Activated CD4-positive, alpha-beta T cell treated with anti-CD3 and anti-CD28 coated beads, Interleukin-2, amount 10 ng/mL, durations not matched to agents 24 days and 14 days (primary cell): Measurements from ENCODE around the gene PTPN1. TPM values are rescaled to one million over a fixed set of nuclear protein-coding genes. Genes with fewer than 3 reads are reported as not detected.
"Not testable (repeated sequence)": the region's sequence is repeated elsewhere in the genome, so short reads cannot be mapped to it uniquely, and the experiment has no call there.

Source experiments
- DNase-seq: peaks from one replicate; pipeline ENCODE4 v3.0.0; 2022
- H3K27ac Mint-ChIP-seq: one replicate; pipeline ENCODE4 v1.8.0; 2022; ENCODE audit warnings: mild to moderate bottlenecking, mixed read lengths
- H3K27me3 Mint-ChIP-seq: one replicate; pipeline ENCODE4 v1.8.0; 2022; ENCODE audit warnings: mixed read lengths
- H3K36me3 Mint-ChIP-seq: one replicate; pipeline ENCODE4 v1.8.0; 2022; ENCODE audit warnings: low read depth, mild to moderate bottlenecking, mixed read lengths
- H3K4me1 Mint-ChIP-seq: one replicate; pipeline ENCODE4 v1.8.0; 2021; ENCODE audit warnings: mixed read lengths
- H3K4me3 Mint-ChIP-seq: one replicate; pipeline ENCODE4 v1.8.0; 2022; ENCODE audit warnings: mild to moderate bottlenecking, moderate library complexity, mixed read lengths
- H3K9me3 Mint-ChIP-seq: one replicate; pipeline ENCODE4 v1.8.0; 2021; ENCODE audit warnings: mixed read lengths
- intact Hi-C: fragments of 100-400 bp; cut with micrococcal nuclease; formaldehyde crosslinking; loops from one replicate; pipeline ENCODE4 v1.15.1; 2023
- total RNA-seq: library from RNA; stranded (reverse); gene quantifications from 2 replicates; pipeline ENCODE4 v1.2.3, GENCODE V29; 2022

PTPN1 gene
- total RNA-seq, 1 donor from 2014 or later: 62.9 TPM

GRCh38 chr20:50618537-50618936 is 108.4 kb downstream of the PTPN1 start:
- Mint-ChIP-seq H3K4me1 (no peaks in the 10 kb centered on the region), H3K27ac (no peak overlapping the region), H3K36me3 (no peaks in the 10 kb centered on the region), H3K4me3 (no peak overlapping the region), H3K9me3 (peaks cover 3% of the 10 kb centered on the region), H3K27me3 (no peaks in the 10 kb centered on the region)
- intact Hi-C loops: no loop called here
- no peak for DNase-seq

DNA sequence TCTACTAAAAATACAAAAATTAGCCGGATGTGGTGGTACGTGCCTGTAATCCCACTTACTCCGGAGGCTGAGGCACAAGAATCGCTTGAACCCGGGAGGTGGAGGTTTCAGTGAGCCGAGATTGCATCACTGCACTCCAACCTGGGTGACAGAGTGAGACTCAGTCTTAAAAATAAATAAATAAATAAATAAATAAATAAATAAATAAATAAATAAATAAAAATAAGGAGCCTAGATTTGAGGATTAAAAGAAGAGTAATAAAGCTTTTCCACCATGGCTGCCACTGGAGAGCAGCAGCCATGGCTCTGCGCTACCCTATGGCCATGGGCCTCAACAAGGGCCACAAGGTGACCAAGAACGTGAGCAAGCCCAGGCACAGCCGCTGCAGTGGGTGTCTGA is 110.3 kb downstream of the PTPN1 start:
- H3K27ac Mint-ChIP-seq, H3K4me3 Mint-ChIP-seq, H3K4me1 Mint-ChIP-seq, H3K36me3 Mint-ChIP-seq, H3K27me3 Mint-ChIP-seq, intact Hi-C loops, H3K9me3 Mint-ChIP-seq, DNase-seq: not testable (repeated sequence)

DNA sequence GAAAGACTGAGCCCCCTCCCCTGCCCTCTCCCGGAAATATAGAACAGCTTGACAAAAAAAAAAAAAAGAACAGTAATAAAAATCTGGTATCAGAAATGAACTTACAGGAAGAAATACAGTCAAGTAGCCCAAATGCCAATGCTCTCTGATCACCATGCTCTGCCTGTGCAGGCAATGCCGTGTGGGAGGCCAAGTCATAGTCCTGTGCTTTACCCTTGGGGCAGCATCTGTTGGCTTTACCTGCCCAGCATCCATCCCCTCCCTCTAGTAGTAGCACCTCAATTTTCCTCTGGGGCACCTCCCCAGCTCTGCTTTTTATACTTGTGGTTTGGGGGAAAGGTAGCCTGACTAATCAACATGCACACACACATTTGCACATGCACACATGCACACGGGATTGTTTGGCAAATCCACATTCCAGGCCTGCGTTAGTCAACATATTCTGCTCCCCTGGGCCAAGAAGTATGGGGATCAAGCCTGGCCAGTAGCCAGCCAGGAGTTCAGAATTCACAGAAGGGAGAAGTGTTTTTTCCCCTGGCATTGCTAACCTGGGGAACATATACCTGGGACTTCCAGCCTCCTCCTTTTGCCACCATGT is 111.0 kb downstream of the PTPN1 start:
- intact Hi-C loops: no loop called here
- DNase-seq: no peak
- H3K4me1 Mint-ChIP-seq: no peaks in the 10 kb centered on the region
- no peak overlapping the region for H3K27ac Mint-ChIP-seq
- peaks cover 3% of the 10 kb centered on the region for H3K9me3 Mint-ChIP-seq
- H3K4me3 Mint-ChIP-seq: no peak overlapping the region
- H3K36me3 Mint-ChIP-seq: no peaks in the 10 kb centered on the region
- H3K27me3 Mint-ChIP-seq: no peaks in the 10 kb centered on the region

DNA sequence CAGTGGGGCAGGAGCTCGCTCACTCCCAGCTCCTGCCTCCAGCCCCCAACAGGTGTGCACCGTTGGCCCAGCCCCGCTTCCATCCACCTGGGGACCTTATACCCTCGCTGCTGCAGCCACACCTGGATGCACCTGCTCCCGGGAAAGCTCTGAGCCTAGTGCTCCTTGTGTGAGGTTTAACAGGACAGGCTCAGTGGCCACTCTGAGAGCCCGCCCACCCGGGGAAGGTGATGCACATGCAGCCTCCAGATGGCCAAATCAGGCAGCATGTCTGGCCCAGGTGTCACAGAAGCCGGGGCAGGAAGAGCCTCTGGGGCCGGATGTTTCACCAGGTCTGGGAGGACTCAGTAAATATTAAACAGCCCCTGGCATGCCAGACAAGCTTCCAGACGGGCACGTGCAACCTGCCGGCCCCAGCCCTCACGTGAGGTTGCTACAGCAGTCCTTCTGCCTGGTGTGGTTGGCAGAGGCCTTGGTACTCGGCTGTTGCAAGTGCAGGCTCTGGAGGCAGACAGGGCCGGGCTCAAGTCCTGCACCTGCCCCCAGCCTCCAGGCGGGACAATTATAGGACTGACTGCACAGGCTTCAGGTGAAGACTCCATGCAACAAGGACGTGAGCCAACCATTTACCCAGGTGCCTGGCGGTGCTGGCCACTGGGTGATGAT is 114.3 kb downstream of the PTPN1 start:
- no peak for DNase-seq
- intact Hi-C loops: no loop called here
- no peak overlapping the region for H3K27ac Mint-ChIP-seq
- no peaks in the 10 kb centered on the region for H3K36me3 Mint-ChIP-seq
- peaks cover 3% of the 10 kb centered on the region for H3K9me3 Mint-ChIP-seq
- no peaks in the 10 kb centered on the region for H3K27me3 Mint-ChIP-seq
- H3K4me1 Mint-ChIP-seq: no peaks in the 10 kb centered on the region
- no peak overlapping the region for H3K4me3 Mint-ChIP-seq

DNA sequence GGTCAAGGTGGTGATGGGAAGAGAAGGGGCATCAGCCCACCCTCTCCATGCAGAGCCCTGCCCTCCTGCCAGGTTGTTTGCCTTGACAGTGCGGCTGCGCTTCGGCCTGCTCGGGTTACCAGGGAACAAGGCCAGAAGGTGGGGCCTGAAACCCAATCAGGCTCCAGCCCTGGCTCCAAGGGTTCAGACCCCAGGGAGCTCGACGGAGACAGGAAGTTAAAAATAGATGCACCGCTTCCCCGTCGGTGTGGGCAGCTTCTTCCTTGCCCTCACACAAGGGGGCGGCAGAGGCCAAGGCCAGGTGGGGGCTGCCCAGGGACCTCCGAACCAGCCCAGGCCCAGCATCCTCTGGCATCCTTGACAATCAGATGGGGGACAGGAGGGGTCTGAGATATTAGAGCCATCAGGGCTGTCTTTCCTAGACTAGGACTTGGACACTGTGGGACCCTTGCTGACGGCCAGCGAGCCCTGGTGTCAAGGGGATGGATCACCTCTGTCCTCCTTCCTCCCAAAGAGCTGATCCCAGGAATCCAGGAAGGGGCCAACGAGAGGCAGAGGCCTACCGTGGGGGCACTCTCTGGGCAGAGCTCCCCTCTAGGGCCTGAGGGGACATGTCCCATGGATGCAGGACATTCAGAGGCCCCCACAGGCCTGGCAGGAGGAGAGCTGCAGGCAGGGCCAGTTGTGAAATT is 115.9 kb downstream of the PTPN1 start:
- Mint-ChIP-seq H3K27me3 (no peaks in the 10 kb centered on the region), H3K4me3 (no peak overlapping the region), H3K9me3 (no peaks in the 10 kb centered on the region), H3K27ac (no peak overlapping the region), H3K4me1 (no peaks in the 10 kb centered on the region), H3K36me3 (no peaks in the 10 kb centered on the region)
- peak; percentile 65 for DNase-seq
- intact Hi-C loops: no loop called here

DNA sequence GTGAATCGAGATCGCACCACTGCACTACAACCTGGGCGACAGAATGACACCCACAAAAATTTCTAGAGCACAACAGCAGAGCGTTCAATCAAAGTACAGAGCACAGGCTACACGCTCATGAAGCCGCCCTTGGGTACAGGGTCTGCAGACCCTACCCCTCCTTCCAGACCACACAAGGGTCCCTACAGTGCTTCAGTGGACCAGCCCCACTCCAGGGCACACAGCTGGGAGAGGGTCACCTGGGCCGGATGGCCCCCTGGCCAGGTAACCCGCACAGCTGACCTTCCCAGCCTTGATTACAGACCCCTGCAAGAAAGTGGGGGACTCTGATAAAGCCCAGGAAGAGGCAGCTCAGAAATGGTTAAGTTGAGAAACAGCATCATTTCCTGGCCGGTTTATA is 117.6 kb downstream of the PTPN1 start:
- Mint-ChIP-seq H3K9me3 (no peaks in the 10 kb centered on the region), H3K4me3 (no peak overlapping the region), H3K27me3 (no peaks in the 10 kb centered on the region), H3K4me1 (no peaks in the 10 kb centered on the region), H3K27ac (no peak overlapping the region), H3K36me3 (no peaks in the 10 kb centered on the region)
- intact Hi-C loops: no loop called here
- DNase-seq: no peak

DNA sequence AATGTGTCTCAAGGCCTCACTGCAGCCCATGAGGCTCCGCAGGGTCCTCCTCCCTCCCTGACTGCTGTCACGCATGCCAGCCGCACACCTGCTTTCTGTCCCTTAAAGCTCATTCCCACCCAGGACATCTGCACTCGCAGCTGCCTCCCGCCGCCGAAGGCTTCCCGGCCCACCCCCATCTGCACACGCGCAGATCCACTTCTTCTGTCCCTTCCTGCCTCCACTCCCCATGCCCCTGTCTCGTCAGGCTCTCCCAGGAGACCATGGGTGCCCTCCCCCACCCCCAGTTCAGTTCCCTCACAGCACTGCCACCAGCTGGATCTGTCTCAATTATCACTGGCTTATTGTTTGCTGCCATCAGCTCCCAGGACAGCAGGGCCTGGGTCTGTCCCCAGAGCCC is 118.1 kb downstream of the PTPN1 start:
- Mint-ChIP-seq H3K36me3 (no peaks in the 10 kb centered on the region), H3K27me3 (no peaks in the 10 kb centered on the region), H3K4me3 (no peak overlapping the region), H3K4me1 (no peaks in the 10 kb centered on the region), H3K27ac (no peak overlapping the region), H3K9me3 (no peaks in the 10 kb centered on the region)
- DNase-seq: no peak
- intact Hi-C loops: no loop called here

DNA sequence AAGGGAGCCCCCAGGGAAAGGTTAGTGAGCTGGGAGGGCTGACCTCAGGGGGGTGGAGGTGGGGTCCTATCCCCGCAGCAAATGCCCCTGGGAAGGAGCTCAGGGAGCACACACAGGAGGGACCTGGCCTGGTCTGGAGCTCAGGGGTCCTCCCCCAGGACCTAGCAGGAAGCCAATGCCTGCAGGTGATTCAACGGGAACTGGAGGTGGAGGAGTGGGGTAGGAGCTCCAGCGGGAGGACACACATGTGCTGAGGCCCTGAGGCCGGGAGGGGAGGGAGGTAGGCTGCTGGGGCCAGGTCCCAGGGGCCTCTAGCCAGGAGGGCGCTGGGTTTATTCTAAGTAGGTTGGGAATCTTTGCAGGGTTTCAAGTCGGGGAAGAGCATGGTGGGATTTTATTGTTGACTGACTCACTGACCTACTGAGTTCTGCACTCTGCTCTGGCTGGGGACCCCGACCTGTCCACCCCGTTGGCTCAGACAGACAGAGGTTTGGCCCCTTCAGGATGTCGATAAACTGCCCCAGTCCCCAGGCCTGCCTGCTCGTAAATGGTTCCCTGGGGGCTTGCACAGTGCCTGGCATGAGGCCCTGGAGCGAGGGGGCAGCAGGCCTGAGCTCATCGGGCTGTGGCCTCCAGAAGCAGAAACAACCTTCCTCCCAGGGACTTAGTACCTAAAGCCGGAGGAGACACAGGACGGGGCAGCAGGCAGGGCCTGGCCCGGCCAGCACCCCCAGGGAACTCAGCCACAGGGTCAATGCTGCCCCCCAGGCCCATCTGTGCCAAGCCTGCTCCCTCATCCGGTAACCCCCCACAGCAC is 118.9 kb downstream of the PTPN1 start:
- H3K4me1 Mint-ChIP-seq: no peaks in the 10 kb centered on the region
- H3K9me3 Mint-ChIP-seq: no peaks in the 10 kb centered on the region
- DNase-seq: no peak
- no peak overlapping the region for H3K27ac Mint-ChIP-seq
- no peaks in the 10 kb centered on the region for H3K27me3 Mint-ChIP-seq
- no peaks in the 10 kb centered on the region for H3K36me3 Mint-ChIP-seq
- intact Hi-C loops: no loop called here
- no peak overlapping the region for H3K4me3 Mint-ChIP-seq

DNA sequence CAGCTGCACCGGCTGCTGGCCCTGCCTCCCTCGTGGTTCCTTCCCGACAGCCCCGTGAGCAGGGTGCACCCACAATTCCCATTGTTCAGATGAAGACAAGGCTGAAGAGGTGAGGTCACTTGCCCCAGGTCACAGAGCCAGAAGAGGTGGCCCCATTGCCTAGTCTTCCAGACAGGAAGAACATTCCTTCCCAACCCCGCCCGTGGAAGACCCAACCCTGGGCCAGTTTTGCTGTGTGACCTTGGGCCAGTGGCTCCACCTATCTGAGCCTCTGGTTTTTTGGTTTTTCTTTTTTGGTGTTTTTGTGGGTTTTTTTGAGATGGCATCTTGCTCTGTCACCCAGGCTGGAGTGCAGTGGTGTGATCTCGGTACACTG is 119.5 kb downstream of the PTPN1 start:
- DNase-seq: no peak
- H3K9me3 Mint-ChIP-seq: no peaks in the 10 kb centered on the region
- H3K36me3 Mint-ChIP-seq: no peaks in the 10 kb centered on the region
- H3K27ac Mint-ChIP-seq: no peak overlapping the region
- no peaks in the 10 kb centered on the region for H3K4me1 Mint-ChIP-seq
- intact Hi-C loops: no loop called here
- no peak overlapping the region for H3K4me3 Mint-ChIP-seq
- peaks cover 4% of the 10 kb centered on the region for H3K27me3 Mint-ChIP-seq

- peaks cover 4% of the 10 kb centered on the region for H3K27me3 Mint-ChIP-seq
- H3K36me3 Mint-ChIP-seq: no peaks in the 10 kb centered on the region
- no peak for DNase-seq
- H3K4me1 Mint-ChIP-seq: no peaks in the 10 kb centered on the region
- intact Hi-C loops: no loop called here
- H3K27ac Mint-ChIP-seq: no peak overlapping the region
- no peak overlapping the region for H3K4me3 Mint-ChIP-seq
- no peaks in the 10 kb centered on the region for H3K9me3 Mint-ChIP-seq
Observed at GRCh38 chr20:50630578-50631263, 120.5 kb downstream of the PTPN1 start.

- H3K27ac Mint-ChIP-seq: no peak overlapping the region
- no peaks in the 10 kb centered on the region for H3K9me3 Mint-ChIP-seq
- intact Hi-C loops: no loop called here
- no peak overlapping the region for H3K4me3 Mint-ChIP-seq
- H3K27me3 Mint-ChIP-seq: peaks cover 5% of the 10 kb centered on the region
- DNase-seq: no peak
- H3K36me3 Mint-ChIP-seq: no peaks in the 10 kb centered on the region
- H3K4me1 Mint-ChIP-seq: no peaks in the 10 kb centered on the region
Observed at GRCh38 chr20:50632236-50632635, 122.1 kb downstream of the PTPN1 start.

DNA sequence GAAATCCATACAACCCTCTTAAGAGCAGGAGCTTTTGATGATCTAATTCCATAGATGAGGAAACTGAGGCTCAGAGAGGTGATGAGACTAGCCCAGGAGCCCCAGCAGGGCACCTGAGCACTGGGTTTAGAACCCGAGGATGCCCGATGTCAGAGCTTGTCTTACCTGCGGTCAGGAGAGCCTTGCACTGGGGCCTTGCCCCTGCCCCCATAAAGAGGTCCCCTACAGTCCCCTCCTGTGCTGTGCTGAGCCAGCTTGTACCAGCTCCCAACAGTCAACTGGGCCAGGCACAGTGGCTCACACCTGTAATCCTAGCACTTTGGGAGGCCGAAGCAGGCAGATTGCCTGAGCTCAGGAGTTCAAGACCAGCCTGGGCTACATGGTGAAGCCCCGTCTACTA is 122.5 kb downstream of the PTPN1 start:
- intact Hi-C loops: no loop called here
- H3K36me3 Mint-ChIP-seq: no peaks in the 10 kb centered on the region

DNA sequence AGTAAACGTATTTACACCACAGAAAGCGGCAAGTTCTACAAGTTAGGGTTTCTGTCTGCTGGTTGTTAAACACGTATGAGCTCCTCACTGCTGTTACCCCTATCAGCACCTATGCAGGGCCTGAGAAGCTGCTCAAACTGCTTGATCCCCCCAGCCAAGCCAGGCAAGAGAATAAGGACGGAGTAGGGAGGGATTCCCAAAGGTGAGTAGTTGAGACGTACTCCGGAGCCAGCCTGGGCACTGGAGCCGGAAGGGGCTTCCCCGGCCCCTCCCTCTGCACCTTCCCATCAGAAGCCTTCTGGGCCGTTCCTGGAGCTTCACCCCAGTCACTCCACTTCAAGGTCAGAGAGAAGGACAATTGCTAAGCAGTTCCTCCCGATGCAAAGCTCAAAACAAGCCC is 123.2 kb downstream of the PTPN1 start:
- Mint-ChIP-seq H3K9me3 (no peaks in the 10 kb centered on the region), H3K27ac (no peak overlapping the region), H3K27me3 (peaks cover 5% of the 10 kb centered on the region), H3K36me3 (no peaks in the 10 kb centered on the region), H3K4me3 (no peak overlapping the region), H3K4me1 (no peaks in the 10 kb centered on the region)
- intact Hi-C loops: no loop called here
- DNase-seq: no peak

More for the DNA sequence above, 122.5 kb downstream of the PTPN1 start:
- Mint-ChIP-seq H3K4me3 (no peak overlapping the region), H3K9me3 (no peaks in the 10 kb centered on the region), H3K27ac (no peak overlapping the region), H3K4me1 (no peaks in the 10 kb centered on the region), H3K27me3 (peaks cover 5% of the 10 kb centered on the region)
- no peak for DNase-seq
